Vagina (tissue), 2 donors: ENCODE measurements around the gene SLC16A2. TPM values are rescaled to one million over a fixed set of nuclear protein-coding genes. Genes with fewer than 3 reads are reported as not detected.

Source experiments
- DNase-seq, 2 donors: peaks; one replicate each; pipeline ENCODE4 v3.0.0-alpha.2; 2017; ENCODE audit errors: extremely low spot score in 2 of 2
- H3K27ac ChIP-seq: fragments of 200-600 bp; sonication (generic); one replicate; pipeline ENCODE4 v1.5.1; 2019
- H3K27me3 ChIP-seq: fragments of 200-600 bp; sonication (generic); one replicate; pipeline ENCODE4 v1.5.1; 2019
- H3K36me3 ChIP-seq, 2 donors: fragments of 200-600 bp; sonication (generic); one replicate each; pipeline ENCODE4 v1.5.1; 2017 to 2019
- H3K4me1 ChIP-seq: fragments of 200-600 bp; sonication (generic); one replicate; pipeline ENCODE4 v1.5.1; 2019
- H3K4me3 ChIP-seq, 2 donors: fragments of 200-600 bp; sonication (generic); 1 replicate in 1 of 2; 2 replicates in 1 of 2; pipeline ENCODE4 v1.5.1; 2016 to 2019
- H3K9me3 ChIP-seq: fragments of 200-600 bp; sonication (generic); one replicate; pipeline ENCODE4 v1.5.1; 2019
- POLR2A ChIP-seq, 2 donors: fragments of 450-650 bp; IDR thresholded peaks; one replicate each; pipeline ENCODE4 v1.6.1; 2017; ENCODE audit warnings: antibody characterized with exemption in 2 of 2, mild to moderate bottlenecking in 2 of 2, moderate library complexity in 2 of 2
- POLR2AphosphoS5 ChIP-seq, 2 donors: sonication (generic); formaldehyde crosslinking; IDR thresholded peaks; one replicate each; pipeline ENCODE4 v1.9.0; 2017; ENCODE audit warnings: antibody characterized with exemption in 2 of 2, mild to moderate bottlenecking in 2 of 2, low read depth in 1 of 2; ENCODE audit not compliant: insufficient read depth in 1 of 2
- intact Hi-C: fragments of 100-400 bp; cut with DNase I; formaldehyde crosslinking; loops from one replicate; pipeline ENCODE4 v1.15.1; 2023
- total RNA-seq: library from RNA; depleted of rRNA; stranded (reverse); fragments of >200 nt; gene quantifications from one replicate; pipeline ENCODE4 v1.2.3, GENCODE V29; 2016
- TF ChIP-seq, protein P1 (sequence below), 3 experiments: fragments of 450-650 bp in 2 of 3; fragments of 200-600 bp in 1 of 3; sonication (generic) in 1 of 3; IDR thresholded peaks; one replicate each; pipeline ENCODE4 v1.5.1; 2017 to 2019; ENCODE audit warnings: antibody characterized with exemption in 3 of 3, mild to moderate bottlenecking in 2 of 3, moderate library complexity in 2 of 3

SLC16A2 gene
- total RNA-seq, 1 donor from 2014 or later: 6.9 TPM

DNA sequence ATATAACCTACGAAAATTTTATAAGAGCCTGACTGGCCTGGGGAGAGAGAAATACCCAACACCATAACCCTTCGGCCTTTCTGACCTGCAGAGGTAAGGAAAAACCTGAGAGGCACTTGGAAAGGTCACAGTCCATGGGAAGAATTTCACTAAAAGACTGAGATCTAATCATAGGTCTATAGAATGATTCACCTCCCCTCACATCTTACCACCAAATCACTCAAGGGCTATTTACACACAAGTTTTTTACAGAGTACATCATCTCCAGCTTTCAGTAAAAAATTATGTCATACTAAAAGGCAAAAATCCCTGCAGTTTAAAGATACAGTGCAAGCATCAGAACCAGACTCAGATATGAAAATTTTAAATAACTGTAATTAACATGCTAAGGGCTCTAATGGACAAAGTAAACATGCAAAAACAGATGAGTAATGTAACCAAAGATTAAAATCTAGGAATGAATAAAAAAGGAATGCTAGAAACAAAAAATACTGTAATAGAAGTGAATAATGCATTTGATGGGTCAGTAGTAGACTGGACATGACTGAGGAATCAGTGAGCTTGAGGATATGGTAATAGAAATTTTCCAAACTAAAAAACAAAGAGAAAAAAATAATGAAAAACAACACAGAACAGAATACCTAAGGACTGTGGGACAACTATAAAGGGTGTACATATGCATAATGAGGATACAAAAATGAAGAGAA is 32.1 kb upstream of the SLC16A2 start:
- Histone ChIP-seq H3K9me3 (no peaks in the 10 kb centered on the region), H3K27me3 (no peaks in the 10 kb centered on the region), H3K4me1 (no peaks in the 10 kb centered on the region), H3K36me3 (no peaks in the 10 kb centered on the region), H3K27ac (no peak overlapping the region), H3K4me3 (no peak overlapping the region)
- intact Hi-C loops: no loop called here
- DNase-seq: no peak
- no peak for TF ChIP-seq POLR2AphosphoS5 (IDR thresholded peaks at IDR 0.05; ENCODE audit: insufficient read depth in 1 of 2, low read depth in 1 of 2)
- TF ChIP-seq, protein P1, sequence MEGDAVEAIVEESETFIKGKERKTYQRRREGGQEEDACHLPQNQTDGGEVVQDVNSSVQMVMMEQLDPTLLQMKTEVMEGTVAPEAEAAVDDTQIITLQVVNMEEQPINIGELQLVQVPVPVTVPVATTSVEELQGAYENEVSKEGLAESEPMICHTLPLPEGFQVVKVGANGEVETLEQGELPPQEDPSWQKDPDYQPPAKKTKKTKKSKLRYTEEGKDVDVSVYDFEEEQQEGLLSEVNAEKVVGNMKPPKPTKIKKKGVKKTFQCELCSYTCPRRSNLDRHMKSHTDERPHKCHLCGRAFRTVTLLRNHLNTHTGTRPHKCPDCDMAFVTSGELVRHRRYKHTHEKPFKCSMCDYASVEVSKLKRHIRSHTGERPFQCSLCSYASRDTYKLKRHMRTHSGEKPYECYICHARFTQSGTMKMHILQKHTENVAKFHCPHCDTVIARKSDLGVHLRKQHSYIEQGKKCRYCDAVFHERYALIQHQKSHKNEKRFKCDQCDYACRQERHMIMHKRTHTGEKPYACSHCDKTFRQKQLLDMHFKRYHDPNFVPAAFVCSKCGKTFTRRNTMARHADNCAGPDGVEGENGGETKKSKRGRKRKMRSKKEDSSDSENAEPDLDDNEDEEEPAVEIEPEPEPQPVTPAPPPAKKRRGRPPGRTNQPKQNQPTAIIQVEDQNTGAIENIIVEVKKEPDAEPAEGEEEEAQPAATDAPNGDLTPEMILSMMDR (IDR thresholded peaks at IDR 0.05): no peak
- no peak for TF ChIP-seq POLR2A (IDR thresholded peaks at IDR 0.05)

GRCh38 chrX:74395556-74395955 is 25.7 kb upstream of the SLC16A2 start:
- intact Hi-C loops: no loop called here
- Histone ChIP-seq H3K27me3 (no peaks in the 10 kb centered on the region), H3K36me3 (no peaks in the 10 kb centered on the region), H3K9me3 (no peaks in the 10 kb centered on the region), H3K4me3 (no peak overlapping the region), H3K27ac (no peak overlapping the region), H3K4me1 (no peaks in the 10 kb centered on the region)
- no peak for DNase-seq
- no peak for TF ChIP-seq POLR2AphosphoS5 (IDR thresholded peaks at IDR 0.05; ENCODE audit: insufficient read depth in 1 of 2, low read depth in 1 of 2)

DNA sequence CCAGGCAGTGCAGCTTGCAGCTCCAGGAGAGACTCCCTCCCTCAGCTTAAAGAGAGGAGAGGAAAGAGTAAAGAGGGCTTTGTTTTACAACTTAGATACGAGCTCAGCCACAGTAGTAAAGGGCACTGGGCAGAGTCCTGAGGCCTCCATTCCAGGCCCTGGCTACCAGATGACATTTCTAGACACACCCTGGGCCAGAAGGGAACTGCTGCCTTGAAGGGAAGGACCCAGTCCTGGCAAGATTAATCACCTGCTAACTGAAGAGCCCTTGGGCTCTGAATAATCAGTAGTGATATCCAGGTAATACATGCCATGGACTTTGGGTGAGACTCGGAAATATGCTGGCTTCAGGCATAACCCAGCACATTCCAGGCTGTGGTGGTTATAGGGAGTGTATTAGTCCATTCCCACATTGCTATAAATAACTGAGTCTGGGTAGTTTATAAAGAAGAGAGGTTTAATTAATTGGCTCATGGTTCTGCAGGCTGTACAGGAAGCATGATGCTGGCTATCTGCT is 15.3 kb upstream of the SLC16A2 start:
- intact Hi-C loops: no loop called here
- no peaks in the 10 kb centered on the region for H3K36me3 ChIP-seq
- TF ChIP-seq, protein P1 (IDR thresholded peaks at IDR 0.05): no peak
- TF ChIP-seq POLR2AphosphoS5 (IDR thresholded peaks at IDR 0.05; ENCODE audit: insufficient read depth in 1 of 2, low read depth in 1 of 2) (no peak), POLR2A (IDR thresholded peaks at IDR 0.05) (no peak)
- no peaks in the 10 kb centered on the region for H3K9me3 ChIP-seq
- DNase-seq: no peak
- H3K27me3 ChIP-seq: no peaks in the 10 kb centered on the region
- no peak overlapping the region for H3K4me3 ChIP-seq
- H3K27ac ChIP-seq: no peak overlapping the region
- H3K4me1 ChIP-seq: no peaks in the 10 kb centered on the region

DNA sequence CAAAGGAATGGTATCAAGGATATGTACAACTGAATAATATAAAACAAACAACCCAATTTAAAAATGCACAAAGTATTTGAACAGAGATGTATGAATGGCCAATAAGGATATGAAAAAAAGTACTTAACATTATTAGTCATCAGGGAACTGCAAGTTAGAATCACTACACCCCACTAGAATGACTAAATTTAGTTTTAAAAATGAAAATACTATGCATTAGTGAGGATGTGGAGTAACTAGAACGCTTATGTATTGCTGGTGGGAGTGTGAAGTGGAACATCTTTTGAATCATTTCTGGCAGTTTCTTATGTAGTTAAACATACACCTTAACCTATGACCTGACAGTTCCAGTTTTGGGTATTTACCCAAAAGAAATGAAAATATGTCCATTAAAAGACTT is 13.0 kb upstream of the SLC16A2 start:
- intact Hi-C loops: no loop called here
- no peaks in the 10 kb centered on the region for H3K9me3 ChIP-seq
- no peaks in the 10 kb centered on the region for H3K36me3 ChIP-seq
- DNase-seq: no peak
- no peaks in the 10 kb centered on the region for H3K27me3 ChIP-seq
- TF ChIP-seq POLR2A (IDR thresholded peaks at IDR 0.05) (no peak), POLR2AphosphoS5 (IDR thresholded peaks at IDR 0.05; ENCODE audit: insufficient read depth in 1 of 2, low read depth in 1 of 2) (no peak)
- TF ChIP-seq, protein P1 (IDR thresholded peaks at IDR 0.05): no peak
- H3K4me3 ChIP-seq: no peak overlapping the region
- H3K4me1 ChIP-seq: no peaks in the 10 kb centered on the region
- no peak overlapping the region for H3K27ac ChIP-seq

DNA sequence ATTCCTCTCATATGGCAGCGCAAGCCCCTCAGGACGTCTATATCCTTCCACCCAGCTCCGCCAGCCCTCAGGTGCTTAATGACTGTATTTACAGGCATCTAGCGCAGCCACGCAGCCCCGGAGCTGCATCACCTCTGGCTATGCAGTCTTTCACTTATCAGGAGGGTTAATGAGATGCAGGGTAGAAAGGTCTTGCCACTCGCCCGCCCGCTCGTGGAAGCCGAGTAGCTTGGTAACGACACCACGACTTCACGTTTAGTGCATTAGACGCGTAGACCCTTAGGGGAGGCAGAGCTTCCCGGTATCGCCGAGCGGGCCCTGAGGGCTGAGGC is 1.5 kb upstream of the SLC16A2 start:
- Histone ChIP-seq H3K9me3 (no peaks in the 10 kb centered on the region), H3K4me3 (peak overlapping the region; percentile 44 to 55), H3K4me1 (peaks cover 10% of the 10 kb centered on the region), H3K36me3 (no peaks in the 10 kb centered on the region), H3K27ac (peak overlapping the region; percentile 92), H3K27me3 (no peaks in the 10 kb centered on the region)
- intact Hi-C loops: loop anchor here (10.0 kb wide), 1 partner anchor 115 kb away; no protein-coding TSS in a partner anchor
- no peak for TF ChIP-seq POLR2AphosphoS5 (IDR thresholded peaks at IDR 0.05; ENCODE audit: insufficient read depth in 1 of 2, low read depth in 1 of 2)
- TF ChIP-seq, protein P1 (IDR thresholded peaks at IDR 0.05): no peak
- DNase-seq: no peak
